ENCODE results near the gene LRMDA.
"Not testable (repeated sequence)": the region's sequence is repeated elsewhere in the genome, so short reads cannot be mapped to it uniquely, and the experiment has no call there.

Gene LRMDA

GRCh38 chr10:76466836-76467503, 1035.5 kb downstream of the LRMDA start:
- in situ Hi-C loops (cut with MboI; ENCODE audit: low sequenced_read_pairs) = no loop called here

DNA sequence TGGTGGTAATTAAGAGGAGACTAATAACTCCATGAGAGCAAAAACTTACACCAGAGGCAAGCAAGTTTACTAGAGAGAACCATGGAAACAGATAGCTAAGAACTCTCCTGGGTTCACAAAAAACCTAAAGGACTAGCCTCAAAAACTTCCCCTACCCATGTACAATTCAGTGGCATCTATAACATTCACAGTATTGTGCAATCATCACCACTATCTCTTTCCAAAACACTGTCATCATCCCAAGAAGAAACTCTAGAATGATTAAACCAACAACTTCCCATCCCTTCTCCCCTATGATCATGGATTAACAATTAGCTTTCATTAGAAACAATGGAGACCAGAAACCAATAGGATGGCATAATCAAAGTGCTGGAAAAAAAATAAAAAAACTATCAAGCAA, 1038.3 kb downstream of the LRMDA start:
- in situ Hi-C loops (cut with MboI; ENCODE audit: low sequenced_read_pairs) = no loop called here

GRCh38 chr10:76479103-76479790, 1047.8 kb downstream of the LRMDA start:
- in situ Hi-C loops (cut with MboI; ENCODE audit: low sequenced_read_pairs) = no loop called here

- in situ Hi-C loops (cut with MboI; ENCODE audit: low sequenced_read_pairs) = no loop called here
These were observed 1049.8 kb downstream of the LRMDA start for GRCh38 chr10:76481178-76481577.

GRCh38 chr10:76487582-76487981, 1056.2 kb downstream of the LRMDA start:
- in situ Hi-C loops (cut with MboI; ENCODE audit: low sequenced_read_pairs) = no loop called here

GRCh38 chr10:76488602-76489001, 1057.2 kb downstream of the LRMDA start:
- in situ Hi-C loops (cut with MboI; ENCODE audit: low sequenced_read_pairs) = no loop called here

- in situ Hi-C loops (cut with MboI; ENCODE audit: low sequenced_read_pairs) = no loop called here
These were observed 1059.8 kb downstream of the LRMDA start for GRCh38 chr10:76491216-76491615.

DNA sequence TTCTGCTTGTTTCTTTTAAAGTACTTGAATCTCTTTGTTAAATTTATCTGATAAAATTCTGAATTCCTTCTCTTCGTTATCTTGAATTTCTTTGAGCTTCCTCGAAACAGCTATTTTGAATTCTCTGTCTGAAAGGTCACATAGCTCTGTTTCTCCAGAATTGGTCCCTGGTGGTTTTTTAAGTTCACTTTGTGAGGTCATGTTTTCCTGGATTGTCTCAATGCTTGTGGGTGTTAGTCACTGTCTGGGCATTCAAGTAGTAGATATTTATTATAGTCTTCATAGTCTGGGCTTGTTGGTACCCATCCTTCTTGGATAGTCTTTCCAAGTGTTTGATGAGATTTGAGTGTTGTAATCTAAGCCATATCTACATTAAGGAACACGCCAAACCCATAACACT, 1060.6 kb downstream of the LRMDA start:
- in situ Hi-C loops (cut with MboI; ENCODE audit: low sequenced_read_pairs) = no loop called here

GRCh38 chr10:76492678-76493472, 1061.5 kb downstream of the LRMDA start:
- in situ Hi-C loops (cut with MboI; ENCODE audit: low sequenced_read_pairs) = no loop called here

DNA sequence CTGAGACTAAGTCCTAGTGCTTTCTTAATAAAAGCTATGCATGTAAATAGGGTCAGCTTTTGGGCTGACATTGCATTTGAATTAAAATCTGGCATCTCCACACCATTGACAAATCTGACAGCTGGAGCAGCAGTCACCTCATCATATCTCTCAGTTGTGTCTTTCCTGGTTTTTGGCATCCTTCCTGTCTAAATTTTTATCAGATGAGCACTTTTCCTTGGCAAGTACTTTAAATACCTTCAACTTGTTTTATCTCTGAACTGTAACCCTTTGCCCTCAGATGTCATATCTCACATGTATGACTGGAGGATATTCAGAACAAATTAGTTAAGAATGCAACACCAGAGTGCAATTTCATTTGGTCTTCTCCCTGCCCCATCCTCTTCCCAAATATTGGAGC, 1066.2 kb downstream of the LRMDA start:
- in situ Hi-C loops (cut with MboI; ENCODE audit: low sequenced_read_pairs) = no loop called here

DNA sequence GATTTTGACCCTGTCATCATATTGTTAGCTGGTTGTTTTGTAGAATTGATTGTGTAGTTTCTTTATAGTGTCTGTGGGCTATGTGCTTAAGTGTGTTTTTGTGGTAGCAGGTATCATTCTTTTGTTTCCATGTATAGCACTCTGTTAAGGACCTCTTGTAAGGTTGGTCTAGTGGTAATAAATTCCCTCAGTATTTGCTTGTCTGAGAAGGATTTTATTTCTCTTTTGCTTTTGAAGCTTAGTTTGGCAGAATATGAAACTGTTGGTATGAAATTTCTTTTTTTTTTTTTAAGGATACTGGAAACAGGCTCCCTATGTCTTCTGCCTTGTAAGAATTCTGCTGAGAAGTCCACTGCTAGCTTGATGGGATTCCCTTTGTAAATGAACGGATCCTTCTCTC, 1073.4 kb downstream of the LRMDA start:
- in situ Hi-C loops (cut with MboI; ENCODE audit: low sequenced_read_pairs) = no loop called here

GRCh38 chr10:76509446-76509845, 1078.0 kb downstream of the LRMDA start:
- in situ Hi-C loops (cut with MboI; ENCODE audit: low sequenced_read_pairs) = no loop called here

- in situ Hi-C loops (cut with MboI; ENCODE audit: low sequenced_read_pairs) = no loop called here
These were observed 1082.9 kb downstream of the LRMDA start for GRCh38 chr10:76514321-76514720.

DNA sequence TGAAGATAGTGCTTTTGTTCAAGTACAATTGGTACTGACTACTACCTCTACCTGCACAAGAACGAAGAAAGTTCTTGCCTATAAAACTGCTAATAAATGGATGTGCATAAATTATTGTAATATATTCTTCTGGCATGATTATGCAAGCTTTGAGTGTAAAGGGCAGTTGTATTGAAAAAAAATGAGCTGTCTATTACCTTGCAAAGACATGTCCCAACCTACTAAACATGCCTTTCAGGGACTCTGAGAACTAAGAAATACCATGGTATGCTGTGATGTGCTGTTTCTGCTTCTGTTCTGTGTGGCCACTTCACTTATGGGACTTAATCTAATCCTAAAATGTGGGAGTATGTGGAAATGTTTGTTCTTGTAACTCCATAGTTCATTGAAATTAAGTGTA, 1083.4 kb downstream of the LRMDA start:
- in situ Hi-C loops (cut with MboI; ENCODE audit: low sequenced_read_pairs) = no loop called here

GRCh38 chr10:76522547-76522946, 1091.1 kb downstream of the LRMDA start:
- in situ Hi-C loops (cut with MboI; ENCODE audit: low sequenced_read_pairs) = no loop called here

DNA sequence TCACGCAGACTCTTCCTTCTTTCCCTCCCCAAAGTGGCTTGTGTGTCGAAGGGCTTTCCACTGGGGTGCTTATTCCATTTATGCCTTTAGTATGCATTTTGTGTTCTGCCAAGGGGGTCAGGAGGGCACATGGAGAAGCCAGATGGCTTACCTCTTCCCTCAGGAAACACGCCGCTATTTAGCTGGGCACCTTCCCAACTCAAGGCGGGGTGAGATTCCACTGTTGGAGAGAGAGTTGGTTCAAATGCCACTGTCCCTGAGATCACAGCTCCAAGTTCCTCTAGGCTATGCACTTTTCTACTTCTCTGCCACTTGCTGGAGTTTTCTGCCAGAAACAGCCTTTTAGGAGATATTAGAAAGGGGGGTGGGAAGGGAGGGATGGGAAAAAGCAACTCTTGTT, 1091.8 kb downstream of the LRMDA start:
- in situ Hi-C loops (cut with MboI; ENCODE audit: low sequenced_read_pairs) = no loop called here

GRCh38 chr10:76523791-76524351, 1092.4 kb downstream of the LRMDA start:
- in situ Hi-C loops (cut with MboI; ENCODE audit: low sequenced_read_pairs) = no loop called here

DNA sequence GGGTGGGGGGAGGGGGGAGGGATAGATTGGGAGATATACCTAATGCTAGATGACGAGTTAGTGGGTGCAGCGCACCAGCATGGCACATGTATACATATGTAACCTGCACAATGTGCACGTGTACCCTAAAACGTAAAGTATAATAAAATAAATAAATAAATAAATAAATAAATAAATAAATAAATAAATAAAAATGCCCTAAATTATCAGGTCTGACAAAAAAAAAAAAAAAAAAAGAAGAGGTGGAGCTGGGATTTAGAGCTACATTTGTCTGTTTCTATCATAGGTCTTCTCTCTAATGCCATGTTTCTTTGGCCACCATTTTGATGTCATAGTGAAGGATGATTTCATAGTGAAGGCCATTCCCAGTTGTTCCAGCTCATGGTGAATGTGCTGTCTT, 1095.4 kb downstream of the LRMDA start:
- in situ Hi-C loops (cut with MboI; ENCODE audit: low sequenced_read_pairs) = not testable (repeated sequence)

- in situ Hi-C loops (cut with MboI; ENCODE audit: low sequenced_read_pairs) = no loop called here
These were observed 1108.9 kb downstream of the LRMDA start for GRCh38 chr10:76540331-76540730.

DNA sequence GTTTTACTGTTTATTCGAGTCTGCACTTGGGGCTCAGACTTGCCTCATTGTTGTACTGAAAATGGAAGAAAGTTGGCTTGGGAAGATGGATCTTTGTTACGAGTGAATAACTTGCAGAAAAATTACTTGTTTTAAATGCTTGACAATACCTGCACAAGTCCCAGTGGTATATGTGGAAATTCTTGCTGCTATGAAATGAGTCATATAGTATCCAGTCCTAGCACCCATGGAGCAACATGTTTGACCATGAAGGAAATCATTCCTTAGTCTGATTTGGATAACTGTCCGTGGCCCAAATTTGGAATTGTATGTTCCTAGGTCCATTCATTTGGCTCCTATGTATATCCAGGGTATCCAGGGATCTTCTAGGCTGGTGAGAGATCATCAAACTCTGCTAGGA, 1109.4 kb downstream of the LRMDA start:
- in situ Hi-C loops (cut with MboI; ENCODE audit: low sequenced_read_pairs) = no loop called here

DNA sequence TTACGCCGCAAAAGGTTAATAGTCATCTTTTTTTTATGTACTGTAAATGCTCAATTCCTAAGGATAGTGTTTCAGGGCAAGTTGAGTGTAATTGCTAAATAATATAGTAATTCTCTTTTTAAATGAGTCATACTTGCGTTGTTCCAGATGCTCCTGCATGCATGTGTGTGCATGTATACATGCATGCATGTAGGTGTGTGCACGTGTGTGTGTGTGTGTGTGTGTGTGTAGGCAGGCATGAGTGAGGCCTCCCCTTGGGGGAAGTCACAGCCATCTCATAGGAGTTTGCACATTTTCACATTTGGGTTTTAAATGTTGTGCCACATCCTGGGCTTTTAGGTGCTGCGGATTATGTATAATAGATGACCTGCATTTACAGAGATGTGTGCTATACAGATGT, 1110.4 kb downstream of the LRMDA start:
- in situ Hi-C loops (cut with MboI; ENCODE audit: low sequenced_read_pairs) = no loop called here
